Stimulated activated naive CD4-positive, alpha-beta T cell (primary cell): ENCODE measurements around the gene MIPEP.
"Not testable (repeated sequence)": the region's sequence is repeated elsewhere in the genome, so short reads cannot be mapped to it uniquely, and the experiment has no call there.

Experiments
- DNase-seq, 6 experiments: peaks; one replicate each; lab custom pipeline; 2025; lab: John Stamatoyannopoulos, UW

The MIPEP gene

GRCh38 chr13:23749288-23749873 is 139.8 kb downstream of the MIPEP start:
- no peak for DNase-seq

GRCh38 chr13:23748109-23748990 is 140.8 kb downstream of the MIPEP start:
- no peak for DNase-seq

- not testable (repeated sequence) for DNase-seq
Measured at GRCh38 chr13:23746141-23746540, 143.1 kb downstream of the MIPEP start.

GRCh38 chr13:23744315-23744714 is 144.9 kb downstream of the MIPEP start:
- no peak for DNase-seq

DNA sequence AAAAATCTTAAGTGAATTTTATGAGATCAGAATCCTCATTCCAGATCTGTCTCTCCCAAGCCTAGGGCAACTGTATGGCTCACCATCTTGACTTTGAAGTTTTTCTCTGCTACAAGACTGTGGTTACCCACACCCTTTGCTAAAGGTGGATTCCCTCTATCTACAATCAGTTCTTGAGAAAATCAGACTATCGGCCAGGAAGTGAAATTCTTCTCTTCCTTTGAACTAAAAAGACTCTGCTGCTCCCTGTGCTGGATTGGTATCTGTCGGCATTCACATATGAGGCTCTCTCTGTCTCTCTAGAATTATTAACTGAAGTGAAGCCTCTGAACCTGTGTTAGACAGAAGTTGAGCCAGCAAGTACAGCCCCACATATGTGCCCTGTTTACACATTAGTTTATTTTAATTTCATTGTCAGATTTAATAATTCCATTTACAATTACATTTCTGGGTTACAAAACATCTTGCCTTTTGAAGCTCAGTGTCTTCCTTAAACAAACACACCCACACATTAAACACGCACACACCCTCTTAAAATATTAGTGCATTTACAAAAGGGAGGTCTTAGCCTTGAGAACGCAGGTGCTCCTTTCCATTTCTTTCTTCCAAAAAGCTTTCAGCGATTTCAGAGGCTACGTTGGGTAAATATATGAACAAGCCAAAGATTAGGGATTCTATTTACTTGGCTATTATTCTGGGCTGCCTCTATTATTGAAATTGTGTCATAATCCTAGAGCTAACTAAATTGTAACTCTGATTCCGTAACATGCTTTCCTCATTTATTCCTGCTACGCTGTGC is 145.7 kb downstream of the MIPEP start:
- DNase-seq: peak in 3 of 6 experiments; percentile 51 to 63 (median 61)

DNA sequence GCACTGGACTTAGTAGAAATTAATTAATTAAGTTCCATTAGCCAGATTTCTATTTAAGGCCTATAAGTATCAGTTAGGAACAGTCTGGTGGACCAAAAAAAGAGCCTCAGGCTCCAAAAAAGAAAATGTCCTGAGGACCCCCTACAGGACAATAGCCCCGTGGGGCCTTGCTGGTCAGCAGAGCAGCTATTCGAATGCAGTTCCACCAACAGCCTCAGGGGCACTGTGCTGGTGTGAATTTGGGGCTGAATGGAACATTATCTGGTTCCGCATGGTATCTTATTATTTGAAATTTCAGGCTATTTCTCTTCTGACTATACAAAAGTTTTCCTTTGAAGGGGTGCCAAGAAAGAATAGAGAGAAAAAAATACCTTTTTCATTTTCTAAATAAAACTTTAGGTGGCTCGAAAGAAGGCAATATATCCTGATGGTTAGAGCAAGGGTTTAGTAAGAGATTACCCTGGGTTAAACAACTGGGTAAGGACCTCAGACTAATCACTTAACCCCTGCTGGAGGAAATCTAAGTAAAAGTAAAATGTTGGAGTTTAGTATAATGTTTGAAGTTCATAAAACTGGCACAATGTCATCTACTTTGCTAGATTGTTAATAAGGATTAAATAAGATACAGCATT is 147.2 kb downstream of the MIPEP start:
- DNase-seq: no peak

DNA sequence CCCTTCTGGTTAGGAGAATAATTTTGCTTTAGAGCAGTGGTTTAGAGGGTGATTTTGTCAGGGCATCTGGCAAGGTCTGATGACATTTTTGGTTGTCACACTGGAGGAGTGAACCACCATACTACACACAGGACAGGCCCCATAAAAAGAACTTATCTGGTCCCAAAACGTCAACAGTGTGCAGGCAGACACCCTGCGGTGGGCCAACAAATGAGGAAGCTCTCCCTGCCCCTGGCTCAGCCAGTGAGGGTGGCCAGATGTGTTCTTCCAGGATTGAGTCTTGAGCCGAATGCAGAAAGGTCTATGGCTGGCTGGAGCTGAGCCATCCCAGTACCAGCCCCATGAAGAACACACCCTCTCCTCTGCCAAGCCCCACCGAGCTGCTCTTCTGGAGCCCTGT is 149.2 kb downstream of the MIPEP start:
- DNase-seq: no peak

DNA sequence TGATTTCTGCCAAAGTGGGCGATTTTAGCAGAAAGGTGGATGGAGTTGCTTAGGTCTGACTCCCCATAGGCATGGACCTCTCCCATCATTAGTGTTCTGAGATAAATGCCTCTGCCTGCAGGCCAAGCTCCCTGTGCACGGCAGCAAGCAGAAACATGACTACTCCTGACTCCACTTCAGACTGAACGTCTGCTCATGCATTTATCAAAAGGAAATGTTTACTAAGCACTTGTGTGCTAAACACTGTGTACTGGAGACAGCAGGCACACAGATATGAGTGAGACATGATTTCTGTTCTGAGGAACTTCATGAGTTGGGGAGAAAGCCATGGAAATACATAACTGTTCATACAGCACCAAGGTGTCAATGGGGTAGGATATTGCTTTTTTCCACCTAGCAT is 149.6 kb downstream of the MIPEP start:
- no peak for DNase-seq

DNA sequence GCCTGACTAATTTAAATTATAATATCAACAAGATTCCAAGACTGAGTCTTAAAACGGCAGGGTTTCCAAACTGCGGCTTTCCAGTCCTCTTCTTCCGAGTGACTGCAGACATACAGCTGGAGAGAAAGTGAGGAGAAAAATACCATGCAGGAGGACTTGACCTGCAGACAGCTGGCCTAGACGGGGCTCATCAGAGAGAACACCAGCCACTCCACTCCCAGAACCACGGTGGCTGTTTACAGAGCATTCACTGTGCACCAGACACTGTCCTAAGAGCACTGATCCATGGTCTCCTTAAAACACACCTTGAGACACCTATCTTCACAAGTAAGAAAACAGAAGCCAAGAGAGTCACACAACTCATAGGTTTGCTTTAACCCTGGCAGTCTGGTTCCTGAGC is 152.7 kb downstream of the MIPEP start:
- no peak for DNase-seq

GRCh38 chr13:23735329-23735728 is 153.9 kb downstream of the MIPEP start:
- no peak for DNase-seq

- no peak for DNase-seq
Measured at GRCh38 chr13:23731709-23732108, 157.5 kb downstream of the MIPEP start.

DNA sequence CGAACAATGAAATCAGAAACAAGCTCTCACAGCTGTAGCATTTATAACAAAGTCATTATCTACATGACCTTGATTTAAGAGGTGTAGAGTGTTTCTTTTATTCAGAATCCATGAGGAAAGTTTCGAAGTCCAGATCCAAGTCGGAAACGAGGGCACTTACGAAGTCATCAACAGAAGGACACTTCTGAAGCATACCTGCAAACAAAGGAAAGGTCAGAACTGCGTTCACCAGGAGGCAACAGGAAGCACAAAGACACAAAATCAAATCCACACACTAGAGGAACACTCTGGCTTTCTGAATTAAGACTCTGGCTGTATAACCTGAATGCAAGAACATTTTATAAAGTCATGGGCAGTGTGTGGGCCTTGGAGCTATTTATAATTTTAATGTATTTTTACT is 158.9 kb downstream of the MIPEP start:
- no peak for DNase-seq

DNA sequence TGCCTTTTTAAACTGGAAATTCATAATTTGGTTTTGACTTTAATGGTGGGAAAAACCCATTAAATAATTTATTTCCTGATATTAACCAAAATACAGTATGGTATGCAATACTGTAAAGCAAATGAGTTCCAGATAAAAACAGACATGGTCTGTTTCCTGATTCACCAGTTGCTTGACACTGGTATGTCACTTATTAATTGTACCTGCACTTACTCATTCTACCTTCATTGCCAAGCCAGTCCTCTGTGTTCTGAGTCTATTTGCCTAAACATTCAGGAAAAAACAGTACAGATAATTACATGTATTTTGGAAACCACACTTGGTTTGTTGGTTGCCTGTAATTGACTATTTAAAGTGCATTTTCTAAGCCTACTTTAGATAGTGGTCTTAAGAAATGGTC is 159.7 kb downstream of the MIPEP start:
- no peak for DNase-seq

DNA sequence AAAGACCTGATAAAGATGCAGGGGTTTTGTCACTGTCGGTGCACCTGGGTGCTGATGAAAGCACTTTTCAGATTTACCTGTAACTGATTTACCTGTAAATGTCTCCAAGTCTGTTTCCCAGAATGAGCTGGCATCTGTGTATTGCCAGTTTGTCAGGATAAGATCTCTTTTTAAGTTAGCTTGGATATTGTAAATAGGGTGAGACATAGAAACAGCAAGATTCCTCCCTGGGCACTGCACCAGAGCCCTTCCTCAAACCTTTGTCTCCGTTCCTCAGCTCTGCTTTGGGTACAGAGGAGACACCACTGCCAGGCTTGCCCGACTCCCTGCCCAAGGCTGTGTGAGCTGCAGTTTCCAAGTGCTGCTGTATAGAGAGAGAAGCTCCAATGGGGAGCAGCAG is 160.4 kb downstream of the MIPEP start:
- no peak for DNase-seq

DNA sequence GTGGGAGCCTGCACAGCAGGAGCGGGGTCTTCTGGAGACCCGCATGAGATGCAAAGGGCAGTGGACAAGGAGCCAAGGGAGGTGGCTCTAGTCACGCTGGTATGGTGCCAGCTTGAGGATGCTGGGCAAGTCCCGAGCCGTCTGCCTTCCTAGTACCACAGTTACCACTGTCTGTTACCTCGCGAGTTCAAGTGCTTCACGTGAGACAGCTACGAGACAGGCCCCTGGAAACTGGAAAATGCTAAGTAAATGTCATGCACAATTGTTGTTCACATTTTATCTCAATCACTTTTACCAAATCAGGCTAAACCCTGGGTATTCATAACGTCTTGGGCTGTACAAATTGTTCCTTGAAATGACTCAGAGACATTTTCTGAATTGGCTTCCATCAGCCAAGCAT is 163.3 kb downstream of the MIPEP start:
- DNase-seq: no peak

- DNase-seq: no peak
Measured at GRCh38 chr13:23724196-23724970, 164.8 kb downstream of the MIPEP start.

- DNase-seq: no peak
Measured at GRCh38 chr13:23723471-23723870, 165.7 kb downstream of the MIPEP start.

DNA sequence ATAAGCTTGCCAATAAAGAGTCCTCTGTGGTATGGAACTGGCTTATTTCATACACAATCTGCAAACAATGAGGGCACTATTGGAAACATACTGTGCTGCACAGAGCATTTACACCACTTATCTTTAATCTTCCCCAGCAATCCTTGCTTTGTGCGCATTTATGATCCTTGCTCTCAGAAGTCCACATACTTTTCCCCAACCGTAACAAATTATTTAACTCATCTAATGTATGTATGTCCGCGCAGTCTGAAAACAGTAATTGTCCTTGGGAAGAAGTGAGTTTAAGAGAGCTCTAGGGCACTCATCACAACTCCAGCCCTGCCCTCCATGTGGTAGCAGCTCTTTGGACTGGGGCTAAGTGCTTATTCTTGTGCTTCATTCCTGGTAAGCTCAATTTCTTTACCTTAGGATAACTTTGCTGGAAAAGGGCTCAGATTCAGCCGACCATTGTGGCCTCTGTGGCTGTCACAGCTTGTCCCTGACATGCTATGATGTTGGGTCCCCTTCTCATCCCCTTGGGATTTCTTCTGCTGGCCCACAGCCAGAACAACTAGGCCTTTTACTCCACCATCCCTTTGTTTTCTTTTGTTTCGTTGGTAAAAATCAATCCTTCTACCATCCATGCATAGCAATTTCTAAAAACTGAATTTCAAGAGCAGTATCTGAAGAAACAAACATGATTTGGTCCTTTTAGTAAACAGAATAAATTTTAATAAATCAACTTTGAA is 166.3 kb downstream of the MIPEP start:
- no peak for DNase-seq

DNA sequence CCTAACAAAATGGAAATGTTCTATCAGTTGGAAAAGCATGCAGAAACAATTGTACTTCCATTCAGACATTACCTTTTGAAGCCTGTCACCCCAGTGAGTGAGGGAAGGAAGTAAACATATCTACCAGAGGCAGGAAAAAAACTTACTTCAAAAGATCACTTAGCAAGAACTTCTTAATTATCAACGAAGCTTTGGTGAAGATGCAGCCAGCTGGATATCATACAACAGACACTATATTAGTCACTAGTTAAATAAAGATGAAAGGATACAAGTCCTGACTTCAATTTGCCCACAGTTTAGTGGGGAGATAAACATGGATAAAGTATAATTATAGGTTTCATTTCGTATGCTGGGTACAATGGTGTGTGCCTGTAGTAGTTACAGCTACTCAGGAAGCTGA is 170.2 kb downstream of the MIPEP start:
- DNase-seq: peak in 3 of 6 experiments; percentile 1 to 6 (median 3)

GRCh38 chr13:23716401-23716800 is 172.8 kb downstream of the MIPEP start:
- DNase-seq: peak in 1 of 6 experiments; percentile 1

- DNase-seq: no peak
Measured at GRCh38 chr13:23715762-23716235, 173.4 kb downstream of the MIPEP start.
